NCI-H524 (cell line): ENCODE measurements around the gene OVOL2.
"Not testable (repeated sequence)": the region's sequence is repeated elsewhere in the genome, so short reads cannot be mapped to it uniquely, and the experiment has no call there.

ENCODE experiments used
- DNase-seq, 2 experiments: peaks; one replicate each; lab custom pipeline; 2025; lab: John Stamatoyannopoulos, UW

Gene OVOL2

GRCh38 chr20:18057994-18058349 lies 256 bp upstream of the OVOL2 start:
- DNase-seq, result peak in 1 of 2 experiments; percentile 19

DNA sequence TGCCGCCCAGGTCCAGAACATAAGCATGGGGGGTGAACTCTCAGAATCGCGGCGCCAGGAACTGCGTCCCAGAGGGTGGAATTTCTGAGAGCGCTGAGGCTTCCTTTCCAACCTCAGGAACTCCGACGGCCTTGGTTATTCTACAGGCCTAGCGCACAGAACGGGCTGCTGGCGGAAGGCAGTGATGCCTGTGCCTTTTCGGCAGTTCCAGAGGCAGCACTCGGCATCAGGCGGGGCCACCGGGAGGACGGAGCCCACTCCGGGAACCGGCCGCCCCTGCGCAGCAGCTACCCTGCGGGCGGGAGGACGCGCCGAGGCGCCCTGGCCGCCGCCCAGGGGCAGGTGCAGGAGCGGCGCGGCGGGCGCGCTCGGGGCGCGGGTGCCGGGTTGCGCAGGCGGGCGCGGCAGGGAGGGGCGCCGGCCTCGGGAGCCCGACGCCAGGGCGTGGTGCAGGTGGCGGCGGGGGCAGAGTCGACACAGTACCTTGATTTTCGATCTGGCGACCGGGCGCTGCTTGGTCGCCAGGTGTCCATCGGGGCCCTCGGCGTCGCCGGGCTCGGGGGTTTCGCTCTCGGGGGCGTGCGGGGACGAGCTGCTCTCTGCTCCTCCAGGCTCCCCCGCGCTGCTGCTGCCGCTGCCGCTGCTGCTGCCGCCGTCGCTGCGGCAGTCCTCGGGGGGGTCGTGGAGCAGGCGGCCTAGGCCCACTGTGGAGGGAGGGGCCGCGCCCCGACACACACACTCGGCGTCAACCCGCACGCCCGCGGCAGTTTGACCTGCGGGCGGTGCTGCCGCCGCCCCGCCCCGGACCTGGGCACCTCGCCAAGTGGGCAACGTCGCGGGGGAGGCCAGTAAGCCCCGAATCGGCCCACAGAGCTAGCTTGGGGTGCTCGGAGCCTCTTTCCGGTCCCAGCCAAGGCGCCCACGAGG lies 1.3 kb downstream of the OVOL2 start:
- peak in 1 of 2 experiments; percentile 36 for DNase-seq

DNA sequence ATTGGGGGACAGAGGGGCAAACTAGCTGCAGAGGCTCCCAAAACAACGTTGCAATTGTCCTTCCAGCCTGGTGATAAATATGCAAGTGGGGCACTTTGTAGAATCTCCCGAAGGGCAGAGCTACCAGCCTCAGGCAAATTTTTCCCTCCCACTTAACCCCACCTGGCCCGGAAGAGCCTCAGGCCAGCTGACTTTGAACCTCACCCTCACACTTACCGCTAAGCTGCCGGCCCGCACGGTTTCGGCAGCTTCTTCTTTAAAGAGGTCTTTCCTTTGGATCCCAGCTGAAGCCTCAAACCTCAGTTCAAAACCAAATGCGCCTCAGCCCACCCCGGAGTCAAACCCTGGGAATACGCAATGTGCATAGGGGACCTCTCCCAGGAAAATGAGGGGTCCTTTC lies 2.5 kb downstream of the OVOL2 start:
- no peak for DNase-seq

GRCh38 chr20:18052856-18053255 lies 4.9 kb downstream of the OVOL2 start:
- DNase-seq, result no peak

DNA sequence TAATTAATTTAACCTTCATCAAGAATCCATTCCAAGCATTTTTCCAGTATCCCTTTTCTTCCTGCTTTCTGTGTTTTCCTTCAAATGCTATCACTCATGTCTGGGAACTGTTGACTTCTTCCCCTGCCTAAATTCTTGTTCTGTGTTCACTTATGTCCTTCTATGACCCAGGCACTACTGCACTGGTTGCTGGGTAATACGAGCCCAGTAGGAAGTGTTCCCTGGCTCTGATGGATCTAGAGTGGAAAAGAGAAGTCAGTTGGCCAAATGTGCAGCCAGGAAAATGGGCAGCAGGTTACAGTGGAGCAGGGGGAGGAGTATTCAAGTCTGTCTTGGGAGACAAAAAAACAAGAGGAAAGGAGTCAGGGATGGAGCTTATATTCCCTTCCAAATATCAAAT lies 7.1 kb downstream of the OVOL2 start:
- no peak for DNase-seq

DNA sequence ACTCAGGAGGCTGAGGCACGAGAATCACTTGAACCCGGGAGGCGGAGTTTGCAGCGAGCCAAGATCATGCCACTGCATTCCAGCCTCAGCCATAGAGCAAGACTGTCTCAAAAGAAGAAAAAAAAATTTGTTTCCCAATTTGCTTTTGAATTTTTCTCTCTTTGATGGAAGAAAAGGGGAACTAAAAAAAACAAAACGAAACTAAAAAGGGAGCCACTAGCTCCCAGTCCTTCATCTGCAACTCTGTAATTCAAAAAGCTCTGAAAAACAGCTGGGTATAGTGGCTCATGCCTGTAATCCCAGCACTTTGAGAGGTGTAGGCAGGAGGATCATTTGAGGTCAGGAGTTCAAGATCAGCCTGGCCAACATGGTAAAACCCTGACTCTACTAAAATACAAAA lies 9.5 kb downstream of the OVOL2 start:
- DNase-seq, result no peak

- no peak for DNase-seq
These were observed 11.2 kb downstream of the OVOL2 start for GRCh38 chr20:18046535-18046934.

DNA sequence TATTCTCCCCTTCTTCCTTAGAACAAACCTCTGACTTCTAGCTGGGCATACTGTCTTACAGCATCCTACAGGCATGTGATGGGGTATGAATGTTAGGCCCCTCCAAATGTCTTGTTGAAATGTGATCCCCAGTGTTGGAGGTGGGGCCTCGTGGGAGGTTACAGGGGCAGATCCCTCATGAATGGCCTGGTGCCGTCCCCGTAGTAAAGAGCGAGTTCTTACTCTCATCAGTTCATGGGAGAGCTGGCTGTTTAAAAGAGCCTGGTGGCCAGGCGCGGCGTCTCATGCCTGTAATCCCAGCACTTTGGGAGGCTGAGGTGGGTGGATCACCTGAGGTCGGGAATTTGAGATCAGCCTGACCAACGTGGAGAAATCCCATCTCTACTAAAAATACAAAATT lies 15.5 kb downstream of the OVOL2 start:
- DNase-seq, result no peak

DNA sequence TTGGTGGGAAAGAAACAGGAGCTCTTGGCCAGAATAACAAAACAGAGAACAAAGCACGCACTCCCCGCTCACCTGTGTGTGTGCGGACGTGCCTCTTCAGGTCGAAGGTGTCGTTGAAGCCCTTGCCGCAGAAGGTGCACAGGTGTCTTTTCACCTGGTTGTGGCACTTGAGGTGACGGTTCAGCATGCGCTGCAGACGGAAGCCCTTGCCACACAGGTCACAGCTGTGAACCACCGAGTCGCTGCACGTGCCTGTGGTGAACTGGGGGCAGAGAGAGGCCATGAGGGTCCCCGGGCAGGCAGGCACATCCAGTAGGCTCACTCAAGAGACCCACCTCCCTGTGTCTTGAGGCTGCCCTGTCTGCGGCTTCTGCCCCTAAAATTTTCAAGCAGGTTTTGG lies 16.3 kb downstream of the OVOL2 start:
- no peak for DNase-seq

DNA sequence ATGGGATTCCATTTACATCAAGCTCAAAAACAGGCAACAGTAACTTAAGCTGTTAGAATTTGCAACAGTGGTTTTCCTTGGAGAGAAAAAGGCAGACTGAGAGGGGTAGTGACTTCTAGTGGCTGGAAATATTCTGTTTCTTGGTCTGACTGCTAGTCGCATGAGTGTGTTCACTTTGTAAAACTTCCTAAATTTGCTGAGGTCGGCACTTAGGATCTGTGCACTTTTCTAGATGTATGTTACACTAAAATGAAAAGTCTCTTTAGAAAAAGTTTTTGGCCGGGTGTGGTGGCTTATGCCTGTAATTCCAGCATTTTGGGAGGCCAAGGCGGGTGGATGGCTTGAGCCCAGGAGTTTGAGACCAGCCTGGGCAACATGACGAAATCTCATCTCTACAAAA lies 18.7 kb downstream of the OVOL2 start:
- DNase-seq, result no peak

GRCh38 chr20:18034039-18034438 lies 23.7 kb downstream of the OVOL2 start:
- no peak for DNase-seq

DNA sequence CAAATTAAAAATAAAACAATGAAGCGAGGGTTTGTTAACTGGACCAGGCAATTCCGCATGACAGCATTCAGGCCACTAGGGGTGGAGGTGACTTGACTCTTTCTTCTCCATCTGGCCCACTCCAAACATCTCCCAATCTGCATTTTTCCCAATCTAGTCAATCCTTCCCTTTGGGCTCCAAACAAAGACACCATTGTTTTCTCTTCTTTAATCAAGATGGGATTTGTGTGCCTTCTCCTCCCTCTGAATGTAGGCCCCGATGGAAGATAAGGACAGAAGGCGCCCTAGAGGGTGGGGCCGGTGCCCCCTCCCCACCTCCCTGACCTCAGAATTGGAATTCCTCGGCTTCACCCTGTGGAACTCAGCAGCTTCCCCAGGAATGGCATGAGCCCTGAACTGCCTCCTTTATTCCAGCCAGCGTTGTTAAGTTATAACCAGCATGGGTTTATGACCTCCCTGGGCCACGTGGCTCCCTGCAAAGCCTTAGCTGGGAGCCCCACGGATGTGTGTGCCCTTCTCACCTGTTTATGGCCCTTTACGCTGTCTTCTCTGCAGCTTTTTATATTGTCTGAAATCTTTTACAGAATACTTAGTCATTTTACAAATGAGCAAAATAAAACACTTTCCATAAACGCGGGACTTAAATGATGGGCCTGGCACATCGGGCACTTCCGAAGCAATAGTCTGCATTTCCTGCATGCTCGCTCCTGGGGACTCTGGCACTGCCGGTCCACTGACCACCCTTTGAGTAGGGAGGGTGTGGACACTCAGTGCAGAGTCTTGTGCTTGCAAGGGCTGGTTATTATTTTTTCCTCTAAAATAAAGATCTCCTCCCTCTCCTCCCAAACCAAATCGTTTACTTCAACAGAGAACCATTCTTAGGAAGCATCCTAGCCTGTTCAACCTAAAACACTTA lies 24.5 kb downstream of the OVOL2 start:
- DNase-seq, result no peak

GRCh38 chr20:18031888-18032509 lies 25.7 kb downstream of the OVOL2 start:
- DNase-seq, result no peak

DNA sequence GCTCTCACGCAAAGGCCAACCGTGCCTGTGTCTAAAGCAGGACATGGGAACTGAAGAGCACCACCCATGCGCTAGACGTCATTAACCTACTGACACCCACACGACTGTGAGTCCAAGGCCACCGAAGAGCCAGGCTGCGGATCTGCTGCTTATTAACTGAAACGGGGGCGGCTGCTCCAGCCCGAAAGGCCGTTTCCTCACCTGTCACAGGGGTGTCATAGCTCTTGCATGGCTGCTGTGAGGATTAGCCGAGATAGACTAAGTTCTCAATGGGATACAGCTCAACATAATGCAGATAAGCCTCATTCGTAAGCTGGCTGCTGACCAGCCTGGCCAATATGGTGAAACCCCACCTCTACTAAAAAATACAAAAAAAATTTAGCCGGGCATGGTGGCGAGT lies 26.7 kb downstream of the OVOL2 start:
- no peak for DNase-seq

GRCh38 chr20:18030020-18030419 lies 27.7 kb downstream of the OVOL2 start:
- no peak for DNase-seq

GRCh38 chr20:18027011-18027410 lies 30.7 kb downstream of the OVOL2 start:
- not testable (repeated sequence) for DNase-seq

GRCh38 chr20:18024606-18025127 lies 33.0 kb downstream of the OVOL2 start:
- DNase-seq, result no peak

GRCh38 chr20:18020931-18021330 lies 36.8 kb downstream of the OVOL2 start:
- DNase-seq, result no peak

DNA sequence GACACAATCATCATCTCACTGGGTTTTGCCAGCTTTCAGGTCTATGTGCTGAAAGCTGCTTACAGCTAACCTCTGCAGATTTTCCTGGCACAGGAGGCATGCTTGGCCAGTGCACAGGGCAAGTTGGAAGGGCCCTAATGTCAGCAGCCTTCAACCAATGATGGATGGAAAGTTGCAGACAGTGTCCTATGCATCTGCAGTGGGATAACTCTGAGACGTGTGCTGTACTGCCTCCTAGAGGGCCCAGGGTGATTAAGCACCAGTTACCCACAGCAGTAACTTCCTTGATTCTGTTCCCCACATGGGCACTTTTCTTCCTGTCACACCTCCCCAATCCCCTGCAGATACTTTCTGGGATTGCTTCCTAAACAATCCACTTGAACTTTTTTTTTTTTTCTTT lies 38.6 kb downstream of the OVOL2 start:
- DNase-seq, result peak in 1 of 2 experiments; percentile 15

DNA sequence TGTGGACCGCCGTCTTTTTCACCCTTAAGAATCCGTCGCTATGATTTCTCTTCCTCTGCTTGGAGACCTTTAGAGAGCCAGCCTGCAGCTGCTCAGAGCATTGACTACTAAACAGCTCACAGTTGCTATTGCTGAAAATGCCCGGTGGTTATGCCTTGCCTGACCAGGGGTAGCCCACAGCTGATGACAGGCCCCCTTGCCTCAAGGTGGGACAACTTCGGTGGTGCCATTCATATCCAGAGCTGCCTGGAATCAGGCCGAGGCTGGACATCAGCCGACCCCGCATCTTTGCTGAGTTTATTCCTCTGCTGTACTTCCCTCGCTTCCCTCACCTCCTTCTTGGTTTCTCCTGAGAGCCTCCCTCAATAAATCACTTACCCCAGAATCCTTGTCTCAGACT lies 39.6 kb downstream of the OVOL2 start:
- DNase-seq, result no peak

DNA sequence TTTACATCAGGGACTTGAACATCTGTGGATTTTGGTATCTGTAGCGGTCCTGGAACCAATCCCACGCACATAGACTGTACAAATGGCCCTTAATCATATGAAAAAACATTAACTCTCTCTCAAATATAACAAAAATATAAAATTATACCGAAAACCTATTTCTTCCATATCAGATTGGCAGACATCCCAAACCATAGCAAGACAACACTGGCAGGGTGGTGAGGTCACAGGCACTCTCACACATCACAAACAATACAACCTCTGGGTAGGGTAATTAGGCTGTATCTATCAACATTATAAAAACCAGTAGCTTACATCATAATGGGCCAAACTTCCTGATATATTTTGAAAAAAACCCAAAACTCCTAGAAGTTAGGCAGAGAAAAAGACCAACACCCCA lies 40.9 kb downstream of the OVOL2 start:
- DNase-seq, result no peak

- DNase-seq, result no peak
These were observed 43.3 kb downstream of the OVOL2 start for GRCh38 chr20:18014411-18014810.
